Cardiac septum (tissue), 1 donor: ENCODE data around the gene TTC23. TPM values are rescaled to one million over a fixed set of nuclear protein-coding genes. Genes with fewer than 3 reads are reported as not detected.

Experiments used
- DNase-seq: peaks from one replicate; pipeline ENCODE4 v3.0.0-alpha.2; 2020; ENCODE audit warnings: low spot score
- intact Hi-C: fragments of 100-400 bp; cut with DNase I; formaldehyde crosslinking; loops from one replicate; pipeline ENCODE4 v1.14.0; 2022
- long read RNA-seq: library from polyadenylated mRNA; unstranded; transcript quantifications from one replicate; pipeline ENCODE4 v2.0.0, GENCODE V29; 2021
- total RNA-seq: library from RNA; stranded (reverse); fragmentation: NEBNext Ultra II Directional; extraction: Animal tissue kit (Norgen Biotek cat#: 25700); gene quantifications from one replicate; pipeline ENCODE4 v1.2.1, GENCODE V29; 2021
- donor health status: DM: no; HTN: no; CAD: no.

Gene TTC23
- total RNA-seq = 13.5 TPM
- long read RNA-seq, partial matches to known transcripts = 2 of 12 reads
- long read RNA-seq, other reads (novel, unspliced or antisense) = 10 of 12 reads

- DNase-seq = no peak
- intact Hi-C loops = no loop called here
Measured at GRCh38 chr15:99249270-99249841, at the start of gene TTC23. TSS of gene TTC23 (minus strand) at chr15:99249581. CDS start at chr15:99228712, 20,869 bp downstream.

- no peak for DNase-seq
- intact Hi-C loops = loop anchor here (10.0 kb wide), 1 partner anchor 88 kb away; no protein-coding TSS in a partner anchor
Measured at GRCh38 chr15:99296386-99296785, 47.0 kb upstream of the TTC23 start.

- no peak for DNase-seq
- intact Hi-C loops = loop anchor here (10.0 kb wide), 1 partner anchor 89 kb away; no protein-coding TSS in a partner anchor
Measured at GRCh38 chr15:99295840-99296239, 46.5 kb upstream of the TTC23 start.

GRCh38 chr15:99291643-99292042, 42.3 kb upstream of the TTC23 start:
- intact Hi-C loops = loop anchor here (10.0 kb wide), 1 partner anchor 93 kb away; no protein-coding TSS in a partner anchor
- no peak for DNase-seq

- intact Hi-C loops = loop anchor here (10.0 kb wide), 1 partner anchor 281 kb away; the partner anchor contains the start of gene MEF2A
- DNase-seq = no peak
Measured at GRCh38 chr15:99283717-99284116, 34.3 kb upstream of the TTC23 start.

- DNase-seq = no peak
- intact Hi-C loops = loop anchor here (10.0 kb wide), 1 partner anchor 282 kb away; the partner anchor contains the start of gene MEF2A
Measured at GRCh38 chr15:99282586-99282985, 33.2 kb upstream of the TTC23 start.

GRCh38 chr15:99282121-99282520, 32.7 kb upstream of the TTC23 start:
- intact Hi-C loops = loop anchor here (10.0 kb wide), 1 partner anchor 283 kb away; the partner anchor contains the start of gene MEF2A
- DNase-seq = no peak

- no peak for DNase-seq
Measured at GRCh38 chr15:99279827-99280226, 30.4 kb upstream of the TTC23 start.

GRCh38 chr15:99279290-99279689, 29.9 kb upstream of the TTC23 start:
- intact Hi-C loops = no loop called here
- no peak for DNase-seq

More at GRCh38 chr15:99279827-99280226, 30.4 kb upstream of the TTC23 start:
- intact Hi-C loops = loop anchor here (10.0 kb wide), 1 partner anchor 285 kb away; the partner anchor contains the start of gene MEF2A

GRCh38 chr15:99275525-99276128, 26.2 kb upstream of the TTC23 start:
- intact Hi-C loops = no loop called here
- DNase-seq = no peak

GRCh38 chr15:99275061-99275460, 25.7 kb upstream of the TTC23 start:
- DNase-seq = no peak
- intact Hi-C loops = no loop called here

GRCh38 chr15:99273801-99274200, 24.4 kb upstream of the TTC23 start:
- intact Hi-C loops = loop anchor here (2.0 to 5.0 kb wide), 2 partner anchors 464 to 481 kb away; no protein-coding TSS in a partner anchor
- DNase-seq = no peak

GRCh38 chr15:99268431-99268830, 19.1 kb upstream of the TTC23 start:
- DNase-seq = no peak
- intact Hi-C loops = no loop called here

GRCh38 chr15:99267957-99268356, 18.6 kb upstream of the TTC23 start:
- intact Hi-C loops = no loop called here
- no peak for DNase-seq

GRCh38 chr15:99265541-99266070, 16.2 kb upstream of the TTC23 start:
- no peak for DNase-seq
- intact Hi-C loops = no loop called here

- intact Hi-C loops = no loop called here
- DNase-seq = no peak
Measured at GRCh38 chr15:99264125-99264524, 14.7 kb upstream of the TTC23 start.

GRCh38 chr15:99257107-99257750, 7.8 kb upstream of the TTC23 start:
- intact Hi-C loops = no loop called here
- DNase-seq = no peak

- intact Hi-C loops = no loop called here
- no peak for DNase-seq
Measured at GRCh38 chr15:99253381-99254090, 4.2 kb upstream of the TTC23 start.

GRCh38 chr15:99252326-99252725, 2.9 kb upstream of the TTC23 start:
- DNase-seq = no peak
- intact Hi-C loops = no loop called here
